Measurements from ENCODE around the gene AFAP1.

AFAP1 gene

GRCh38 chr4:7960017-7960789, 20.5 kb upstream of the AFAP1 start:
- H3K4me1 ChIP-seq (ENCODE audit: low read depth, poor library complexity, severe bottlenecking) = no peaks in the 10 kb centered on the region
- no peak overlapping the region for H2AFZ ChIP-seq (ENCODE audit: low read depth)
- no peak overlapping the region for H3K4me2 ChIP-seq
- no peaks in the 10 kb centered on the region for H3K27me3 ChIP-seq (ENCODE audit: insufficient read depth, low read depth)
- H3K9ac ChIP-seq = no peak overlapping the region
- H3K79me2 ChIP-seq (ENCODE audit: insufficient read depth, low read depth) = no peaks in the 10 kb centered on the region
- no peaks in the 10 kb centered on the region for H3K36me3 ChIP-seq (ENCODE audit: insufficient read depth)
- no peaks in the 10 kb centered on the region for H4K20me1 ChIP-seq (ENCODE audit: insufficient read depth)
- H3K27ac ChIP-seq = no peak overlapping the region
- no peak overlapping the region for H3K4me3 ChIP-seq (IDR thresholded peaks at IDR 0.05; ENCODE audit: insufficient read depth, low read depth, low read length)
- TF ChIP-seq, protein P1, sequence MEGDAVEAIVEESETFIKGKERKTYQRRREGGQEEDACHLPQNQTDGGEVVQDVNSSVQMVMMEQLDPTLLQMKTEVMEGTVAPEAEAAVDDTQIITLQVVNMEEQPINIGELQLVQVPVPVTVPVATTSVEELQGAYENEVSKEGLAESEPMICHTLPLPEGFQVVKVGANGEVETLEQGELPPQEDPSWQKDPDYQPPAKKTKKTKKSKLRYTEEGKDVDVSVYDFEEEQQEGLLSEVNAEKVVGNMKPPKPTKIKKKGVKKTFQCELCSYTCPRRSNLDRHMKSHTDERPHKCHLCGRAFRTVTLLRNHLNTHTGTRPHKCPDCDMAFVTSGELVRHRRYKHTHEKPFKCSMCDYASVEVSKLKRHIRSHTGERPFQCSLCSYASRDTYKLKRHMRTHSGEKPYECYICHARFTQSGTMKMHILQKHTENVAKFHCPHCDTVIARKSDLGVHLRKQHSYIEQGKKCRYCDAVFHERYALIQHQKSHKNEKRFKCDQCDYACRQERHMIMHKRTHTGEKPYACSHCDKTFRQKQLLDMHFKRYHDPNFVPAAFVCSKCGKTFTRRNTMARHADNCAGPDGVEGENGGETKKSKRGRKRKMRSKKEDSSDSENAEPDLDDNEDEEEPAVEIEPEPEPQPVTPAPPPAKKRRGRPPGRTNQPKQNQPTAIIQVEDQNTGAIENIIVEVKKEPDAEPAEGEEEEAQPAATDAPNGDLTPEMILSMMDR (conservative IDR thresholded peaks at IDR 0.05; ENCODE audit: low read depth, low read length) = no peak

GRCh38 chr4:7959078-7959477, 19.4 kb upstream of the AFAP1 start:
- Histone ChIP-seq H3K27me3 (ENCODE audit: insufficient read depth, low read depth) (no peaks in the 10 kb centered on the region), H2AFZ (ENCODE audit: low read depth) (no peak overlapping the region), H3K9ac (no peak overlapping the region), H3K4me2 (no peak overlapping the region), H3K4me3 (IDR thresholded peaks at IDR 0.05; ENCODE audit: insufficient read depth, low read depth, low read length) (no peak overlapping the region), H3K36me3 (ENCODE audit: insufficient read depth) (no peaks in the 10 kb centered on the region), H3K79me2 (ENCODE audit: insufficient read depth, low read depth) (no peaks in the 10 kb centered on the region), H3K27ac (no peak overlapping the region), H3K4me1 (ENCODE audit: low read depth, poor library complexity, severe bottlenecking) (no peaks in the 10 kb centered on the region), H4K20me1 (ENCODE audit: insufficient read depth) (no peaks in the 10 kb centered on the region)
- TF ChIP-seq, protein P1 (conservative IDR thresholded peaks at IDR 0.05; ENCODE audit: low read depth, low read length) = no peak

GRCh38 chr4:7956934-7957656, 17.4 kb upstream of the AFAP1 start:
- TF ChIP-seq, protein P1 (conservative IDR thresholded peaks at IDR 0.05; ENCODE audit: low read depth, low read length) = no peak
- Histone ChIP-seq H3K27me3 (ENCODE audit: insufficient read depth, low read depth) (no peaks in the 10 kb centered on the region), H4K20me1 (ENCODE audit: insufficient read depth) (no peaks in the 10 kb centered on the region), H3K9ac (no peak overlapping the region), H3K4me3 (IDR thresholded peaks at IDR 0.05; ENCODE audit: insufficient read depth, low read depth, low read length) (no peak overlapping the region), H3K4me2 (no peak overlapping the region), H2AFZ (ENCODE audit: low read depth) (no peak overlapping the region), H3K79me2 (ENCODE audit: insufficient read depth, low read depth) (no peaks in the 10 kb centered on the region), H3K4me1 (ENCODE audit: low read depth, poor library complexity, severe bottlenecking) (no peaks in the 10 kb centered on the region), H3K36me3 (ENCODE audit: insufficient read depth) (no peaks in the 10 kb centered on the region), H3K27ac (no peak overlapping the region)

GRCh38 chr4:7956270-7956808, 16.7 kb upstream of the AFAP1 start:
- no peaks in the 10 kb centered on the region for H3K4me1 ChIP-seq (ENCODE audit: low read depth, poor library complexity, severe bottlenecking)
- H3K27me3 ChIP-seq (ENCODE audit: insufficient read depth, low read depth) = no peaks in the 10 kb centered on the region
- H4K20me1 ChIP-seq (ENCODE audit: insufficient read depth) = no peaks in the 10 kb centered on the region
- TF ChIP-seq, protein P1 (conservative IDR thresholded peaks at IDR 0.05; ENCODE audit: low read depth, low read length) = no peak
- no peak overlapping the region for H3K4me2 ChIP-seq
- no peak overlapping the region for H3K9ac ChIP-seq
- no peak overlapping the region for H3K4me3 ChIP-seq (IDR thresholded peaks at IDR 0.05; ENCODE audit: insufficient read depth, low read depth, low read length)
- H3K79me2 ChIP-seq (ENCODE audit: insufficient read depth, low read depth) = no peaks in the 10 kb centered on the region
- no peak overlapping the region for H3K27ac ChIP-seq
- H2AFZ ChIP-seq (ENCODE audit: low read depth) = no peak overlapping the region
- no peaks in the 10 kb centered on the region for H3K36me3 ChIP-seq (ENCODE audit: insufficient read depth)
